NCI-H1436 (cell line): ENCODE measurements around the gene WDFY1.

ENCODE experiments used
- DNase-seq: peaks from one replicate; lab custom pipeline; 2025; lab: John Stamatoyannopoulos, UW

WDFY1 gene, protein sequence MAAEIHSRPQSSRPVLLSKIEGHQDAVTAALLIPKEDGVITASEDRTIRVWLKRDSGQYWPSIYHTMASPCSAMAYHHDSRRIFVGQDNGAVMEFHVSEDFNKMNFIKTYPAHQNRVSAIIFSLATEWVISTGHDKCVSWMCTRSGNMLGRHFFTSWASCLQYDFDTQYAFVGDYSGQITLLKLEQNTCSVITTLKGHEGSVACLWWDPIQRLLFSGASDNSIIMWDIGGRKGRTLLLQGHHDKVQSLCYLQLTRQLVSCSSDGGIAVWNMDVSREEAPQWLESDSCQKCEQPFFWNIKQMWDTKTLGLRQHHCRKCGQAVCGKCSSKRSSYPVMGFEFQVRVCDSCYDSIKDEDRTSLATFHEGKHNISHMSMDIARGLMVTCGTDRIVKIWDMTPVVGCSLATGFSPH

GRCh38 chr2:223944703-223945531 lies at the start of gene WDFY1:
TSS of gene WDFY1 (minus strand) at chr2:223945335. CDS start at chr2:223945284, 51 bp downstream.
- peak; percentile 74 for DNase-seq

- DNase-seq, result no peak
Observed at GRCh38 chr2:223994562-223995162, 49.5 kb upstream of the WDFY1 start.

- peak; percentile 74 for DNase-seq
Observed at GRCh38 chr2:223993634-223994232, 48.6 kb upstream of the WDFY1 start.

DNA sequence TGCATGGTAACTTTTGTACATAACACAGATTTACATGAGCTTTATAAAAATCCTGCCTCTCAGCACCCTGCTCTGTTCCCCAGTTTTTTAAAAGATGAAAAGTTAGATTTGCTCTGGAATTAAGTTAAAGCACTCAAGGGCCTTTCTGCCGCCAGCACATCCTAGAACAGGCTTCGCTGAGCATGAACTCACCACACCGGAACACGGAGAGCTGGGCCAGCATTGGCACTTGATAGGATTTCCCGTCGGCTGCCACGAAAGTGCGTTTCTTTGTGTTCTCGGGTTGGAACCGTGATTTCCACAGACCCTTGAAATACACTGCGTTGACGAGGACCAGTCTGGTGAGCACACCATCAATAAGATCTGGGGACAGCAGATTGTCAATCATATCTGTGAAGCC lies 46.5 kb upstream of the WDFY1 start:
- no peak for DNase-seq

GRCh38 chr2:223989856-223990232 lies 44.7 kb upstream of the WDFY1 start:
- DNase-seq, result no peak

GRCh38 chr2:223989206-223989855 lies 44.2 kb upstream of the WDFY1 start:
- no peak for DNase-seq

DNA sequence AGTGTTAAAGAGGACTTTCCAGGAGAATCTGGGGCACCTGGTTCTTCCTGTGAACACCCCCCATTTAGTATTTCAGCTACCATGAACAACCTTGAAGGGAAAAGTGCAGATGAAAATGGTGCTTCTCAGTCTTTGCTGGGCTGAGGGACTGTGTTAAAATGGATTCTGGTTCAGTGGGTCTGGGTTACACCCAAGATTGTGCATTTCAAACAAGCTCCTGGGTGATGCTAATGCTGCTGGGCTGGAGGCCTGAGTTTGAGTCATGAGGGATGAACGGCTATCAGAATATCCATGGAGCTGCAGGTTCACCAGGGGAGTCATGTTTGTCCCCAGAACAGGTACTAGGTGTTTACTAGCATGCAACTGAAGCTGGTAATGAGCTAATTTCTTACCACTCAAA lies 36.1 kb upstream of the WDFY1 start:
- no peak for DNase-seq

- DNase-seq, result no peak
Observed at GRCh38 chr2:223980803-223981202, 35.7 kb upstream of the WDFY1 start.

GRCh38 chr2:223980397-223980735 lies 35.2 kb upstream of the WDFY1 start:
- no peak for DNase-seq

GRCh38 chr2:223979730-223980396 lies 34.7 kb upstream of the WDFY1 start:
- DNase-seq, result no peak

DNA sequence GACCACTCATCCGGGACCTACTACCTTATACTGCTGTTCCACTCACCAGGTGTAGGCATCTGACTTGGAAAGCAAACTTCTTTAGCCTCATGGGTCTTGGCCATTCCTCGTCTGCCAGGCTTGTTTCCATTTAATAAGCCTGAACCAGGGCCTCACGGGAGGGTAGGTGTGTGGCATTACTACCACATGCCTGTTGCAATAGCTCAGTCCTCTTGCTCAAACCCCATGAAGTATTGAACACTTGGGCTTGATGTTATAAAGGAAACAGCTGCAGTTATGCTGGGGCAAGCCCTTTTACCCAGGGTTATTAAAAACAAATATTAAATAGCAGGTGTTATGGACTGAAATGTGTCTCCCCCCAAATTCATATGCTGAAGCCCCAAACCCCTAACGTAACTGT lies 33.3 kb upstream of the WDFY1 start:
- no peak for DNase-seq

GRCh38 chr2:223976635-223977226 lies 31.6 kb upstream of the WDFY1 start:
- no peak for DNase-seq

DNA sequence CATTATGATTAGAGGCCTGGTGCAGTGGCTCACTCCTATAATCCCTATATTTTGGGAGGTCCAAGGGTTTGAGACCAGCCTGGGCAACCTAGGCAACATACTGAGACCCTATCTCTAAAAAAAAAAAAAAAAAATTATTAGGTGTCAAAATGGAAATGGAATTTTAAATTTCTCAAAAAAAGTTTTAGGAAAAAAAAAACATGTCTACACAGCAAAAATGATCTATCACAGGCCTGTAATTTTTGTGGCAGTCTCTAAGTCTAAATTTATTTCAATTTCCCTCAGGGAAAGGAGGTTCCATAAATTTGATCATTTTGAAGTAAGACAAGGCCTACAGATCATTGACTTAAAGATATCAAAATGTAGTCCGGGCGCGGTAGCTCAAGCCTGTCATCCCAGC lies 28.5 kb upstream of the WDFY1 start:
- DNase-seq, result no peak

DNA sequence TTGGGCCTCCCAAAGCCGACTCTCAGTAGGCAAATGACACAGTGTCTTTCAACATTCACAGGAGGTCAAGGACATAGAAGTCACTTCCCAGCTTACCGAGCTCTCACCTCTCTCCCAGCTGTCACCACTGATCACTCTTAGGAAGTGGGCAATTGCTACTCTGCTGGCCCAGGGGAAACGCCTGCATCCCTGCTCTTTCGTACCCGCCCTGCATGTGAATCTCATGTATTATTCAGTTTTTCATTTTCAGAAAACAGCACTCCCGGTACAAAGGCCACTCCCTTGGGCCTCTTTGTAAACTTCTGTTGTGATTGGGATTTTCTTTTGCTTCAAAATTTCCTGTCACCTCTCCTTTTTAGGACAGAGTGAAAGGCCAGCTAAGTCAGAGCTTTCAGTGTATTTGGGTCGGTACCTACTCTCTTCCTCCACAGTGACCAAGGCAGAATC lies 27.5 kb upstream of the WDFY1 start:
- DNase-seq, result no peak

DNA sequence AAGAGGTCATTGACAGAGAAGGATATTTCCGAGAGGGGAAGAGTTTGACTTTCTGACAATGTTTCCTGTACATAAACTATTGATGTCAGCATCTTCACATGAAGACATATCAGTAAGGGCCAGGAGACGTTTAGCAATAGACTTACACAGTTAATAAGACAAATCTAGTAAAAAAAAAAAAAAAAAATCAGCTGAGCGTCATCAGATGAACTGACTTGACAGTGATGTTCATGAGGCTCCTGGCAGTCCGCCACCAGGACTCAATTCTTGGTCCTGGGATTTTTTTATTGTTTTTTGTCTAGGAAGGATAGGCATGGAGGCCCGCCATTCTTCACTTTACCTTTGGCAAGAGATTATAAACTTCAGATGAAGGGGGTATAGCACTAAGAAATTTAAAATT lies 26.6 kb upstream of the WDFY1 start:
- no peak for DNase-seq

DNA sequence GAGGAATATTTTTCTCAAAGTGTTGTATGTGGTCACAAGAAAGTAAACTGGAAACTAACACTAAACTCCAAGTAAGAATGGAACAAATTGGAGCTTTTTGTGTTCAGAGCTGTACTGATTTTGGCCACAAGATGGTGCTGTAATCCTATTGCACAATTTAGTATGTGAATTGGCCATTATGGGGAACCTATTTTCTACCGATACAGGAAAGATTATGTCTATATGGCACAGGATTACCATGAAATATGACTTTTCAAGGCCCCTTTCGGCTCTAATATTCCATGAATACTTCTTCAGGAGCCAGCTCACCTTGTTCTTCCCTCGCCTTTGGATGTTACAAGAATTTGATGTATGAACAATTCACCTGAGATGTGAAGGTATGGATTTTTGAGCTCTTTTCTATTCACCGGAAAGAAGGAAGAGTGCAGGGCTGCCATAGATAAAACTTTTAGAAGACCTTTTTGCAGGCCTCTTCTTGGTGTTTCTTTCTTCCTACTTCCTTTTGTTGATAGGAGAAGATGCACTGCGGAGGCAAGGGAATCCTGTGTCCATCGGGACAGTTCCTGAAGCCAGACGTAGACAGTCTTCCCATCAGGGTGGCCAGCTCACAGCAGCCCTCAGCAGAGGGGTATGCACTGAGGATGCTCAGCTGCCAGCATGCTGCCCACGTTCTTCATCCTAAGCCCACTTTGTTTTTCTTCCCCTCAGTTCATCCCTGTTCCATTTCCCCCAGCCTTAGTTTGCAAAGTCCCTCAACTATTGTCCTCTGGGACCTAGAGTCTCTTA lies 25.4 kb upstream of the WDFY1 start:
- DNase-seq, result peak; percentile 32

DNA sequence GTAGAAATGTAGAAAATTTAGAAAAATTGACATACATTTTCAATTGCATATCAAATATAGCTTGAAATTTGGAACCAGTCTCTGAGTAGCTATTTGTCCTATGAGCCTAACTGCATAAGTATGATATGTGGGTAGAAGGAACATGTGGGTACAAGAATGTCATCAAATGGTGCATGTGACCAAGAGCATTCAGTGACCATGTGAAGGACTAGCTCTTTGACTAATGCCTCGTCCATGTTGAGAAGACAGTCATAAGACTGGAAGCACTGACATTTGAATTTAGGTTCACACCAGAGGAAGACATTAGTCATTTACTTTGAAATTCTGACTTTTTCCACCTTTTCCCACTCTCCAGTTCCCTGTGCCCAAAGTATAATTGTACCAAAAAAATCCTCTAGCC lies 24.7 kb upstream of the WDFY1 start:
- DNase-seq, result no peak

- DNase-seq, result no peak
Observed at GRCh38 chr2:223969315-223969714, 24.2 kb upstream of the WDFY1 start.

DNA sequence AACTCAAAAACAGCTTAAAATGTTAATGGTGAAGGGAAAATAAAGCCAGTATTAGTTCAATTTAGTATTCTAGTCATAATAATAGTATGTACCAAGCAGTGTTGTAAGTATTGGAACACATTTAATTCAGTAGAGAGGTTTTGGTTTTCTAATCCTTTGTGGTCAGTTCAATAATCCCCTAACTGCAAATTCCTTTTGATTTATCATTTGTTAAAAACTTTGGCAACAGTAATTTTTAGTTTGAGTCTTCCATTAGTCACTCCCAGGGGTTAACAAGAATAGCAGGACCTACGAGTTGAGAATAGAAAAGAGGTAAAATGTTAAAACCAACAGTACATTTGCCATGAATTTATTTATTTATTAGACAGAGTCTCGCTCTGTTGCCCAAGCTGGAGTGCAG lies 22.8 kb upstream of the WDFY1 start:
- DNase-seq, result no peak

DNA sequence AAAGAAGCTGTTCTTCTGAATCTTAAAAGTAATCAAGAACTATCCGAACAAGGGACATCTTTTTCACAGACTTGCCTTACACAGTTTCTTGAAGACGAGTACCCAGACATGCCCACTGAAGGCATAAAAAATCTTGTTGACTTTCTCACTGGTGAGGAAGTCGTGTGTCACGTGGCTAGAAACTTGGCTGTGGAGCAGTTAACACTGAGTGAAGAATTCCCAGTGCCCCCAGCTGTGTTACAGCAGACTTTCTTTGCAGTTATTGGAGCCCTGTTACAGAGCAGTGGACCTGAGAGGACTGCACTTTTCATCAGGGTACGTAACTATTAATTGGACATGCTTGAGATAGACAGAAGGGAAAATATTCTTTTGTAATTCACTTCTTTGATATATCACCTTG lies 14.6 kb upstream of the WDFY1 start:
- DNase-seq, result no peak
